ENCODE results near the gene NAALADL2.

DNA sequence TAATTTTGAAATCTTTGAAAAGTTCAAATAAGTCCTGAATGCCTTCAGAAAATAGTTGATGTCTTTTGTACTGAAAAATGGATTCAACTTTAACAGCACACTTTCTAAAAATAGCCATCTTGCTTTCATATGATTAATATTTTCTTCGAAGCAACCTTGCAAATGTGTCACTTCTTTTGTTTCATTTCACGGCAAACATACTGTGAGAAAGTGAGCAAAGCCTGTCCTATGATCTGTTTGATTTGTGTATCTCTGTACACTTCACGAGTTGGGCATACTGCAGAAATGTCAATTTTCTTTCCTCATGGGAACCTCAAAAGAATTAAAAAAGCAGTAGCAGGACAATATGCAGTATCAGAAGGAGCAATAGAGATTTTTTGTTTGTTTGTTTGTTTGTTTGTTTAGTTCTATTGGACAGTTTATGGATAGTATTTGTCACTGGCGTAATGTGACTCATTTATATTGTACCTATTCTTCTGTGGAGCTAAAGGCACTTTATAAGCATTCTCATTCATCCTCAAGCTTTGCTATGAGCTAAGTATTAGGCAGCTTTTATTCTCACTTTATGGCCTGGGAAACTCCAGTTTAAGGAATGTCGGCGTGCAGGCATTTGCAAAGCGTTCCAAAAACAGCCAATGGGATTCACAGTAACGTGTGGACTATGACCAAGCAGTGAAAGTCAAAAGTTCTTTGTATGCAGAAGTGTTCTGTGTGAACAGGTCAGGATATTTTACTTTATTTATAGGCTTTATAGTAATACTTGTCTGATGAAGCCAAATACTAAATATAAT, 572.0 kb downstream of the NAALADL2 start:
- TF ChIP-seq, protein P1, sequence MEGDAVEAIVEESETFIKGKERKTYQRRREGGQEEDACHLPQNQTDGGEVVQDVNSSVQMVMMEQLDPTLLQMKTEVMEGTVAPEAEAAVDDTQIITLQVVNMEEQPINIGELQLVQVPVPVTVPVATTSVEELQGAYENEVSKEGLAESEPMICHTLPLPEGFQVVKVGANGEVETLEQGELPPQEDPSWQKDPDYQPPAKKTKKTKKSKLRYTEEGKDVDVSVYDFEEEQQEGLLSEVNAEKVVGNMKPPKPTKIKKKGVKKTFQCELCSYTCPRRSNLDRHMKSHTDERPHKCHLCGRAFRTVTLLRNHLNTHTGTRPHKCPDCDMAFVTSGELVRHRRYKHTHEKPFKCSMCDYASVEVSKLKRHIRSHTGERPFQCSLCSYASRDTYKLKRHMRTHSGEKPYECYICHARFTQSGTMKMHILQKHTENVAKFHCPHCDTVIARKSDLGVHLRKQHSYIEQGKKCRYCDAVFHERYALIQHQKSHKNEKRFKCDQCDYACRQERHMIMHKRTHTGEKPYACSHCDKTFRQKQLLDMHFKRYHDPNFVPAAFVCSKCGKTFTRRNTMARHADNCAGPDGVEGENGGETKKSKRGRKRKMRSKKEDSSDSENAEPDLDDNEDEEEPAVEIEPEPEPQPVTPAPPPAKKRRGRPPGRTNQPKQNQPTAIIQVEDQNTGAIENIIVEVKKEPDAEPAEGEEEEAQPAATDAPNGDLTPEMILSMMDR (conservative IDR thresholded peaks at IDR 0.05 in 1 of 2, IDR thresholded peaks at IDR 0.05 in 1 of 2; ENCODE audit: low read depth in 1 of 2, low read length in 2 of 2): no peak
- TF ChIP-seq EZH2 (IDR thresholded peaks at IDR 0.05; ENCODE audit: low read length, missing control alignments): no peak
